Naive thymus-derived CD4-positive, alpha-beta T cell (primary cell): ENCODE data around the gene TTC31. TPM values are rescaled to one million over a fixed set of nuclear protein-coding genes. Genes with fewer than 3 reads are reported as not detected.
A peak's percentile ranks its signal among the peaks of the same experiment; 100 is the strongest.

Source experiments
- ATAC-seq: fragments of 150-1000 bp; cut with Tn5 transposase; 2 replicates; pipeline ENCODE4 v1.10.0; 2021; ENCODE audit warnings: mild to moderate bottlenecking, moderate library complexity
- CTCF ChIA-PET: fragments of 350-600 bp; sonication (Branson Sonifier 250); formaldehyde crosslinking; loops from one replicate; lab custom pipeline; 2021; ENCODE audit warnings: antibody characterized with exemption; lab: Charles Lee
- POLR2A ChIA-PET: fragments of 350-600 bp; sonication (Branson Sonifier 250); formaldehyde crosslinking; loops from one replicate; lab custom pipeline; 2021; ENCODE audit warnings: antibody characterized with exemption, inconsistent platforms; lab: Charles Lee
- DNase-seq, 9 donors: peaks; one replicate each; pipeline versions ENCODE4 v3.0.0 to v3.0.0-alpha.2; 2020 to 2022; ENCODE audit warnings: mixed read lengths in 1 of 9
- H3K27ac ChIP-seq: one replicate; pipeline ENCODE4 v1.7.0; 2013; ENCODE audit warnings: mild to moderate bottlenecking, low read depth, low read length, moderate library complexity
- H3K27me3 ChIP-seq, 2 donors: one replicate each; pipeline ENCODE4 v1.7.0; 2013; ENCODE audit warnings: low read length in 2 of 2, mild to moderate bottlenecking in 2 of 2, moderate library complexity in 2 of 2; ENCODE audit not compliant: control insufficient read depth in 2 of 2, insufficient read depth in 2 of 2
- H3K36me3 ChIP-seq, 3 experiments: 1 replicate in 2 of 3; 2 replicates in 1 of 3; pipeline ENCODE4 v1.7.0; 2013; ENCODE audit warnings: low read length in 3 of 3, mild to moderate bottlenecking in 3 of 3, moderate library complexity in 1 of 3; ENCODE audit not compliant: insufficient read depth in 3 of 3, control insufficient read depth in 2 of 3
- H3K4me1 ChIP-seq, 2 donors: one replicate each; pipeline ENCODE4 v1.7.0; 2013; ENCODE audit warnings: low read length in 2 of 2, mild to moderate bottlenecking in 2 of 2, moderate library complexity in 1 of 2; ENCODE audit not compliant: control insufficient read depth in 2 of 2, insufficient read depth in 2 of 2
- H3K4me3 ChIP-seq: 2 replicates; pipeline ENCODE4 v1.7.0; 2013; ENCODE audit warnings: mild to moderate bottlenecking, low read length
- H3K9me3 ChIP-seq, 3 experiments: 1 replicate in 2 of 3; 2 replicates in 1 of 3; pipeline ENCODE4 v1.7.0; 2013; ENCODE audit warnings: low read length in 3 of 3; ENCODE audit not compliant: control insufficient read depth in 2 of 3
- H3K27ac Mint-ChIP-seq, 9 donors: one replicate each; pipeline ENCODE4 v1.8.0; 2020 to 2022; ENCODE audit warnings: mixed read lengths in 9 of 9, mild to moderate bottlenecking in 8 of 9, moderate library complexity in 5 of 9, inconsistent platforms in 2 of 9
- H3K27me3 Mint-ChIP-seq, 5 donors: one replicate each; pipeline ENCODE4 v1.8.0; 2021 to 2022; ENCODE audit warnings: mixed read lengths in 5 of 5, mild to moderate bottlenecking in 1 of 5
- H3K36me3 Mint-ChIP-seq, 5 donors: one replicate each; pipeline ENCODE4 v1.8.0; 2020 to 2022; ENCODE audit warnings: mixed read lengths in 5 of 5, mild to moderate bottlenecking in 3 of 5, inconsistent platforms in 1 of 5
- H3K4me1 Mint-ChIP-seq, 7 donors: one replicate each; pipeline ENCODE4 v1.8.0; 2020 to 2022; ENCODE audit warnings: mixed read lengths in 7 of 7, mild to moderate bottlenecking in 3 of 7, inconsistent platforms in 1 of 7
- H3K4me3 Mint-ChIP-seq, 10 donors: one replicate each; pipeline ENCODE4 v1.8.0; 2020 to 2022; ENCODE audit warnings: mild to moderate bottlenecking in 10 of 10, mixed read lengths in 10 of 10, moderate library complexity in 6 of 10, inconsistent platforms in 2 of 10
- H3K9me3 Mint-ChIP-seq, 11 donors: one replicate each; pipeline ENCODE4 v1.8.0; 2020 to 2022; ENCODE audit warnings: mixed read lengths in 11 of 11, mild to moderate bottlenecking in 4 of 11, inconsistent platforms in 1 of 11, moderate library complexity in 1 of 11
- intact Hi-C, 2 donors: fragments of 100-400 bp; cut with micrococcal nuclease; formaldehyde crosslinking; loops; one replicate each; pipeline ENCODE4 v1.15.1; 2023
- polyA plus RNA-seq, 2 donors: library from polyadenylated mRNA; unstranded; fragments of 300-500 nt; fragmentation: Illumina TruSeq; gene quantifications; one replicate each; pipeline ENCODE4 v1.2.3, GENCODE V29; 2021
- total RNA-seq, 6 experiments: library from RNA in 5 of 6; stranded (reverse) in 5 of 6; gene quantifications; 1 replicate in 5 of 6; 2 replicates in 1 of 6; pipeline ENCODE4 v1.2.3 and lab custom pipeline; 2021 to 2026

TTC31 gene
- total and polyA plus RNA-seq, 7 experiments from 2014 or later, result 19.8 to 50.4 (median 35.9) TPM

DNA sequence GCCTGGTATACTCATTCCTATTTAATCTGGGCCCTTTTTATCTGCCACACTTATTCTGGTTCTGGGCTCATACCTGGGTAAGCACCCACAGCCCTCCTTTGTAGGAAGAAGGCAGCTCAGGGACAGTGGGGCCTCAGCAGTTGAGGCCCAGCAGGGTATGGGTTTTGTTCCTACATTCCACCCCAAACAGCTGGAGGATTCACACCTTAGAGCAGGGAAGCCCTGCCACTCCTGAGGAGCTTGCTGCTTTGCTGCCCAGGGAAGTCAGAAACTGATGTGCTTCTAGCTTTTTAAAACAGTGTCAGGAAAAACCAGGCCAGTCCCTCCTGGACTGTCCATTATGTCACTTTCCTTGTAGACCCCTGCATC lies 17.7 kb downstream of the TTC31 start:
- DNase-seq (no peak), ATAC-seq (no peak)
- Histone ChIP-seq H3K4me3 (no peak overlapping the region), H3K9me3 (no peaks in the 10 kb centered on the region), H3K36me3 (peaks cover 0 to 12% (median 3%) of the 10 kb centered on the region in 3 experiments), H3K27ac (no peak overlapping the region), H3K27me3 (peaks cover 4 to 40% of the 10 kb centered on the region in 2 donors), H3K4me1 (peaks cover 13 to 38% of the 10 kb centered on the region in 2 donors)
- peaks cover 32 to 63% (median 54%) of the 10 kb centered on the region in 7 donors for H3K4me1 Mint-ChIP-seq
- H3K27ac Mint-ChIP-seq, result peak overlapping the region in 1 of 9 donors; percentile 5
- peaks cover 0 to 2% (median 0%) of the 10 kb centered on the region in 11 donors for H3K9me3 Mint-ChIP-seq
- H3K36me3 Mint-ChIP-seq, result peaks cover 11 to 24% (median 17%) of the 10 kb centered on the region in 5 donors
- intact Hi-C loops, result loop anchor here in 1 of 2 donors (10.0 kb wide), 1 partner anchor 154 kb away; the partner anchor contains the start of gene SEMA4F
- ChIA-PET POLR2A (interaction anchor here (1.0 to 1.8 kb wide), 6 partner anchors 9 to 45 kb away, joined by 3 to 5 read pairs (median 3); partner anchors contain the start of genes AUP1, HTRA2, INO80B and MRPL53), CTCF (interaction anchor here (0.8 kb wide), 1 partner anchor 44 kb away, joined by 3 read pairs; no protein-coding TSS in a partner anchor)
- H3K27me3 Mint-ChIP-seq, result peaks cover 58 to 69% (median 63%) of the 10 kb centered on the region in 5 donors
- peak overlapping the region in 3 of 10 donors; percentile 21 to 50 (median 23) for H3K4me3 Mint-ChIP-seq

DNA sequence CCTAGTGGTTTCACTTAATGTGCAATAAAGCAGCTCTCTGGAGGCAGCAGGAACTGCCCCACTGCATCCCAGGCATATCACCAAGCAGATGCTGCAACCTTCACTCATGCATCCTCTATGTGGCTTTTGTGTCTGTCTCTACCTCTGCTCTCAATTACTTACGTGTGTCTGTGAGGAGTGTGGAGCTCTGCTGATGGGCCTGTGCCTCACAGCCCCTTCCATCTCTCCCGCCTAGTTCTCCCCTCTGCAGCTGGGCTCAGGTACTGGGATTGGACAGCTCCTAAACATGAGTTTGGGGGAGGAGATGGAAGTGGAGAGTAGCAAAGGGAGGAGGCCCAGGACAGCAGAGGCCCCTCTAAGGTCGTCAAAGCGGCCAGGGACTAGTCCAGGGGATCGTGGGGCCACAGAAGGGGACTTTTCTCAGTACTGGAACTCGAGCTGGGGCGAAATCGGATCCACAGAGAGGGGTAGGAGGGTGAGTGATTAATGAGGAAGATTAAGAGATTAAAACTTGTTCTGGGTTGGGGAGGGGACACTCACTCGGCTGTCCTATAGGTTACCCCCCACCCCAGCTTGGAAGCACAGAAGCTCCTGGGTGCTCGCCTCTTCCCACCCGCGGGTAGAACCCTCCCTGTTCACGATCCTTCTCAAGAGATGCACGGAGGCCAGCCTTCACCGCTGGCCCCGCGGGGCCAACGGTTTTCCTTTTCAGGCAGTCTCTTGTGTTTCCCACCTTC lies 18.6 kb downstream of the TTC31 start:
- H3K36me3 ChIP-seq, result peaks cover 0 to 16% (median 5%) of the 10 kb centered on the region in 3 experiments
- no peak overlapping the region for H3K27ac ChIP-seq
- peaks cover 13 to 47% of the 10 kb centered on the region in 2 donors for H3K4me1 ChIP-seq
- POLR2A ChIA-PET, result interaction anchor here (1.0 to 1.8 kb wide), 6 partner anchors 10 to 29 kb away, joined by 3 to 5 read pairs (median 4); partner anchors contain the start of genes AUP1, CCDC142, HTRA2 and MRPL53
- H3K9me3 Mint-ChIP-seq, result peaks cover 0 to 2% (median 0%) of the 10 kb centered on the region in 11 donors
- H3K4me3 Mint-ChIP-seq, result peak overlapping the region in 7 of 10 donors; percentile 16 to 75 (median 64)
- peak overlapping the region in 2 of 9 donors; percentile 14 to 15 for H3K27ac Mint-ChIP-seq
- DNase-seq (no peak), ATAC-seq (no peak)
- peaks cover 11 to 28% (median 21%) of the 10 kb centered on the region in 5 donors for H3K36me3 Mint-ChIP-seq
- H3K9me3 ChIP-seq, result no peaks in the 10 kb centered on the region
- intact Hi-C loops, result loop anchor here in 1 of 2 donors (10.0 kb wide), 1 partner anchor 153 kb away; the partner anchor contains the start of gene SEMA4F
- CTCF ChIA-PET, result interaction anchor here (0.8 kb wide), 1 partner anchor 45 kb away, joined by 3 read pairs; no protein-coding TSS in a partner anchor
- H3K27me3 Mint-ChIP-seq, result peaks cover 60 to 76% (median 69%) of the 10 kb centered on the region in 5 donors
- peaks cover 4 to 43% of the 10 kb centered on the region in 2 donors for H3K27me3 ChIP-seq
- H3K4me3 ChIP-seq, result no peak overlapping the region
- peaks cover 34 to 69% (median 57%) of the 10 kb centered on the region in 7 donors for H3K4me1 Mint-ChIP-seq

DNA sequence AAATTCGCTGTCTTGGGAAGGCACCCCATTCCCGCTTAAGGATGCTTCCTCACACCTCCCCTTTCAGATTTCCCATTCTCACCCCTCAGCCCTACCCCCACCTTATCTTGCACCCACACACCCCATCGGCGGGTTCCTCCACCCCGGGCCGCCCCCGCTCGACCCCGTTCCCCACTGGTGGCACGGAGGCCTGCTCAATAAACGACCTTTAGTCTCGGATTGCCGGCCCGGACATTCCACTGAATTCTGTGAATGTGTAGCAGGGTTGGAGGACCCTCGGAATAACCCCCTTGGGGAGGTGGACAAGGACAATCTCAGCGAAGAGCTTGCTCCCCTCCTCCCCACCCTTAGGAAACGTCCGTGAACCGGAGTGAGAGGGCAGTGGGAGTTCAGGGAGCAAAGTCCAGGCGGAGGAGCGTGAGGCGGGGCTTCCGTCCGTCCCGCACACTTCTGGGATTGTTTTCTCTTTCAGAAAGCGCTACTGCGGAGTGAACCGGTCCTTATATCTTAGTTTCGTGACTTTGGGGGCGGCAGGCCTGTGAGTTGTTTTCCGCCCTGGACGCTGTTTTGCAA lies 19.4 kb downstream of the TTC31 start:
- peak overlapping the region; percentile 52 to 81 (median 66) for H3K4me3 Mint-ChIP-seq
- intact Hi-C loops, result loop anchor here in 1 of 2 donors (10.0 kb wide), 1 partner anchor 153 kb away; the partner anchor contains the start of gene SEMA4F
- H3K27ac Mint-ChIP-seq, result peak overlapping the region in 2 of 9 donors; percentile 14 to 15
- Histone ChIP-seq H3K27ac (no peak overlapping the region), H3K9me3 (no peaks in the 10 kb centered on the region), H3K4me3 (peak overlapping the region; percentile 36), H3K4me1 (peaks cover 17 to 52% of the 10 kb centered on the region in 2 donors), H3K36me3 (peaks cover 0 to 17% (median 5%) of the 10 kb centered on the region in 3 experiments), H3K27me3 (peaks cover 4 to 43% of the 10 kb centered on the region in 2 donors)
- ATAC-seq (no peak), DNase-seq (no peak)
- peaks cover 0 to 3% (median 0%) of the 10 kb centered on the region in 11 donors for H3K9me3 Mint-ChIP-seq
- ChIA-PET CTCF (no interaction called here), POLR2A (interaction anchor here (1.6 to 4.3 kb wide), 2 partner anchors 19 to 27 kb away, joined by 4 to 11 read pairs; partner anchors contain the start of genes AUP1, CCDC142, HTRA2 and TTC31)
- peaks cover 60 to 78% (median 69%) of the 10 kb centered on the region in 5 donors for H3K27me3 Mint-ChIP-seq
- H3K4me1 Mint-ChIP-seq, result peaks cover 41 to 76% (median 62%) of the 10 kb centered on the region in 7 donors
- peaks cover 12 to 32% (median 27%) of the 10 kb centered on the region in 5 donors for H3K36me3 Mint-ChIP-seq

DNA sequence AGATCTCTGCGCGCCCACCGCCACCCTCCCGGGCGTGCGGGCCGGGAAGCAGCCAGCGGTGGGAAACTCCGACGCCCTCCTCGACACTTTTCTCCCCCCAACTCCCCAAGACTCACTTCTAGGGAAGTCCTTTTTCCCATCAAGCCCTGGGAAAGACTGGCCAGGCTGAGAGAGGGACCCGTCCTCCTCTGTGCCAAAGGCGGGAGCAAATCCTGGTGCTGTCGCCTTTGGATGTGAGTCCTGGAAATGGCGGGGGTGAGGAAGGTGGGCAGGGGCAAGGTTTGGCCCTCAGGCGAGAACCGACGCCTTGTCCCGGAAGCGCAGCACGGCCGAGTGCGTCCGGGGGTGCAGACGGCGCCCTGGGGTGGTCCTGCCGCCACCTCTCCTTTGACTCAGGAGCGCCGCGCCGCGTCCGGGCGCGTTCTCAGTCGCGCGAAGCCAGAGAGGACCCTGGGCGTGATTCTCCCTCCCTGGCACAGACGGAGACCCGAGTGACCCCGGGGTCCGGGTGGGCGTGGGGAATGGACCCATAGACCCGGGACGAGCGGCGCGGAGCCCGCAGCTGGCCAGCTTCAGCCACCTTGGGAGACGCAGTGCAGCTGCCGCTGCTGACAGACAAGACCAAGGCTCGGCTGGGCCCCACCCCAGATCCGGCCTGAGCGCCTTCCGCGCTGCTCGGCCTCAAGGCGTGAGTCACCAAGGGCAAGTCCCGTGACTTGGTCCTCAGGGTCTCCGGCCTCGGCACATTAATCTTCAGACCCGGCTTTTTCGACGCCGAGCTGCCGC lies 20.0 kb downstream of the TTC31 start:
- Histone ChIP-seq H3K9me3 (no peaks in the 10 kb centered on the region), H3K27ac (no peak overlapping the region), H3K27me3 (peaks cover 4 to 43% of the 10 kb centered on the region in 2 donors), H3K4me1 (peaks cover 19 to 47% of the 10 kb centered on the region in 2 donors), H3K36me3 (peaks cover 0 to 20% (median 5%) of the 10 kb centered on the region in 3 experiments), H3K4me3 (peak overlapping the region; percentile 36)
- intact Hi-C loops, result loop anchor here in 1 of 2 donors (1.0 to 10.0 kb wide), 2 partner anchors 20 to 152 kb away; partner anchors contain the start of genes SEMA4F and TTC31
- ChIA-PET POLR2A (interaction anchor here (1.3 to 4.3 kb wide), 4 partner anchors 20 to 30 kb away, joined by 4 to 11 read pairs (median 6); partner anchors contain the start of genes AUP1, CCDC142, HTRA2 and MRPL53), CTCF (interaction anchor here (1.0 kb wide), 1 partner anchor 46 kb away, joined by 3 read pairs; no protein-coding TSS in a partner anchor)
- Mint-ChIP-seq H3K9me3 (peaks cover 0 to 6% (median 0%) of the 10 kb centered on the region in 11 donors), H3K36me3 (peaks cover 16 to 33% (median 31%) of the 10 kb centered on the region in 5 donors), H3K4me1 (peaks cover 41 to 78% (median 63%) of the 10 kb centered on the region in 7 donors), H3K27ac (peak overlapping the region in 2 of 9 donors; percentile 26 to 62), H3K4me3 (peak overlapping the region; percentile 52 to 81 (median 66)), H3K27me3 (peaks cover 56 to 78% (median 68%) of the 10 kb centered on the region in 5 donors)
- DNase-seq, result peak in 2 of 9 donors; percentile 47 to 60
- ATAC-seq, result peak; percentile 23

- intact Hi-C loops, result loop anchor here in 1 of 2 donors (1.0 to 10.0 kb wide), 2 partner anchors 20 to 151 kb away; partner anchors contain the start of genes SEMA4F and TTC31
- H3K27me3 ChIP-seq, result peaks cover 4 to 34% of the 10 kb centered on the region in 2 donors
- peaks cover 16 to 33% (median 30%) of the 10 kb centered on the region in 5 donors for H3K36me3 Mint-ChIP-seq
- H3K4me3 ChIP-seq, result peak overlapping the region; percentile 36
- H3K9me3 Mint-ChIP-seq, result peaks cover 0 to 6% (median 0%) of the 10 kb centered on the region in 11 donors
- DNase-seq (no peak), ATAC-seq (no peak)
- H3K4me1 ChIP-seq, result peaks cover 19 to 38% of the 10 kb centered on the region in 2 donors
- peaks cover 42 to 79% (median 66%) of the 10 kb centered on the region in 7 donors for H3K4me1 Mint-ChIP-seq
- POLR2A ChIA-PET, result interaction anchor here (0.9 to 4.3 kb wide), 4 partner anchors 21 to 46 kb away, joined by 3 to 11 read pairs (median 6); partner anchors contain the start of genes AUP1, HTRA2, MRPL53 and WBP1
- peaks cover 51 to 69% (median 63%) of the 10 kb centered on the region in 5 donors for H3K27me3 Mint-ChIP-seq
- H3K4me3 Mint-ChIP-seq, result peak overlapping the region; percentile 52 to 81 (median 66)
- CTCF ChIA-PET, result interaction anchor here (0.6 to 1.3 kb wide), 5 partner anchors 20 to 111 kb away, joined by 3 to 6 read pairs (median 3); partner anchors contain the start of genes CCDC142 and TTC31
- H3K27ac ChIP-seq, result no peak overlapping the region
- peak overlapping the region in 2 of 9 donors; percentile 26 to 62 for H3K27ac Mint-ChIP-seq
- H3K36me3 ChIP-seq, result peaks cover 0 to 20% (median 5%) of the 10 kb centered on the region in 3 experiments
- no peaks in the 10 kb centered on the region for H3K9me3 ChIP-seq
Measured at GRCh38 chr2:74503506-74504475, 20.9 kb downstream of the TTC31 start.
